HG03095 (cell line): ENCODE results near the gene UBE2L6.

ENCODE experiments used
- ATAC-seq: cut with Tn5 transposase; IDR thresholded peaks from one replicate; pipeline ENCODE4 v1.9.1; 2021; ENCODE audit warnings: moderate library complexity; ENCODE audit not compliant: unreplicated experiment

UBE2L6 gene

GRCh38 chr11:57567515-57568329 lies at the start of gene UBE2L6:
UBE2L6 (minus strand) TSS chr11:57567672; CDS start chr11:57567611, 61 bp downstream.
- peak; percentile 48 for ATAC-seq

- no peak for ATAC-seq
Observed at GRCh38 chr11:57616595-57616994, 49.1 kb upstream of the UBE2L6 start.

GRCh38 chr11:57615308-57615707 lies 47.8 kb upstream of the UBE2L6 start:
- no peak for ATAC-seq

- no peak for ATAC-seq
Observed at GRCh38 chr11:57614234-57614772, 46.8 kb upstream of the UBE2L6 start.

DNA sequence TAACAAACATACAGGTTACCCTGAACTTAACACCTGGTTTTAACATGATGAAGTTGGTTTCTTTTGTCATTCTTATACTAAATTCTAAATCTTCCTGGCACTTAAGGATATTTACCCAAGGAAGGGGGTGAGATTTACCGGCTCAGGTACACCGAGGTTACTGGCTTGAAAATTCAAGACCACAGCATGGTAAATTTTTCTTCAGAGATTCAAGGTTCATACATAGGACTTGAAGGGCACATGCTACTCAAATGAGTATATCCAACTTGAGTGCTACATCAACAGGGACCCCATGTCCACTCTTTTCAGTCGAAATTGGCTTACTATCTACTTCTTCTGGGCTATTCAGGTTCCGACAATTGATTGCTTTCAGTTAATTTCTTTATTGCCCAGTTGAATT lies 42.7 kb upstream of the UBE2L6 start:
- no peak for ATAC-seq

DNA sequence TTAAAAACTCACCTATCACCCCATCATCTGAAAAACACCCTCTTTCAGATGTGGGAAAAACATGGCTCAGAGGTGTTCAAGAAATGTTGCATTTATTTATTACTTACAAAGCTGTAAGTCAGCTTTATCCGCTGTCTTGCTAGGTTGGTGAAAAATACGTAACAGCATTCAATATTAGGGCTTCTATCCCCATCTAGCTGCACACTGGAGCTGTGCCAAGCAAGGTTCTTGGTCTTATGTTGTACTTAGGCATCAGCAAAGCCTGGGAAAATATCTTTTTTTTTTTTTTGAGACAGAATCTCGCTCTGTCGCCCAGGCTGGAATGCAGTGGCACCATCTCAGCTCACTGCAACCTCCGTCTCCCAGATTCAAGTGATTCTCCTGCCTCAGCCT lies 37.6 kb upstream of the UBE2L6 start:
- no peak for ATAC-seq

DNA sequence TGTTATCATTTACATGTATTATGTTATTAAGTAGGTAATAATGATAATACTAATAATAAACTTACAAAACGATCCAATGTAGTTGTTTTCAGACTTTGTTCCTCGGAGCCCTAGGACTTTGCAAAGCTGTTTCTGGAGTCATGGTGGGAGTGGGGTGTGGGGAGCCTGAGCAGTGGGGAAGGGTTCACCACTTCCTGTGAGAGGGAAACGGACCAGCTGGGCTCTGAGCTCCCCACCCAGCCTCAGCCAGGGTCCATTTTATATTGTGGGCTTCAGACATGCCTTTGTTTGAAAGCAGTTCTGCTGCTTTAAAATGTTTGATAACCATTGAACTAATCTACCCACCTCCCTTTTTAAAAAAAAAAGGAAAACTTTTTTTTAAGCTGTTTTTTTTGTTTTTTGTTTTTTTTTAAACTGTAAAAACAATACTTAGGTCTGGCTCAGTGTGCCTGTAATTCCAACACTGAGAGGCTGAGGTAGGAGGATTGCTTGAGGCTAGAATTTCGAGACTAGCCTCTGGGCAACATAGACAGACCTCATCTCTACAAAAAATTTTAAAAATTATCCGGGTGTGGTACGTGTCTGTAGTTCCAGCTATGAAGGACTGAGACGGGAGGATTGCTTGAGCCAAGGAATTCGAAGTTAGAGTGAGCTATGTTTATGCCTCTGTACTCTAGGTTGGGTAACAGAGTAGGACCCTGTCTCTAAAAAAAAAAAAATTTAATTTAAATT lies 37.0 kb upstream of the UBE2L6 start:
- ATAC-seq, result no peak

GRCh38 chr11:57601297-57601696 lies 33.8 kb upstream of the UBE2L6 start:
- no peak for ATAC-seq

GRCh38 chr11:57599381-57599780 lies 31.9 kb upstream of the UBE2L6 start:
- ATAC-seq, result no peak

DNA sequence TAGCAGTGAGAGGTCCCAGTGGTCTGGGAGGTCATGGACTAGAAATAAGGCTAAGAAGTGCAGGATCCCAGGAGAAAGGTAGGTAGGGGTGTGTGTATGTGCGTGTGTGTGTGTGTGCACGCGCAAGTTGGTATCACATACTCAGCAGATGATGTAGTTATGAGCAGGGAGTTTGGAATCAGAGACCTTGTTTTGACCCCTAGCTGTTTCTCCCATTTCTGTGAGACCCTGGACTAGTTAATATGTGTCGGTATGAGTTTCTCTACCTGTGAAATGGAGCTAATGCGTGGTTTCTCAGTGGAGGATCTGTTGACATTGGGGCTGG lies 31.3 kb upstream of the UBE2L6 start:
- no peak for ATAC-seq

DNA sequence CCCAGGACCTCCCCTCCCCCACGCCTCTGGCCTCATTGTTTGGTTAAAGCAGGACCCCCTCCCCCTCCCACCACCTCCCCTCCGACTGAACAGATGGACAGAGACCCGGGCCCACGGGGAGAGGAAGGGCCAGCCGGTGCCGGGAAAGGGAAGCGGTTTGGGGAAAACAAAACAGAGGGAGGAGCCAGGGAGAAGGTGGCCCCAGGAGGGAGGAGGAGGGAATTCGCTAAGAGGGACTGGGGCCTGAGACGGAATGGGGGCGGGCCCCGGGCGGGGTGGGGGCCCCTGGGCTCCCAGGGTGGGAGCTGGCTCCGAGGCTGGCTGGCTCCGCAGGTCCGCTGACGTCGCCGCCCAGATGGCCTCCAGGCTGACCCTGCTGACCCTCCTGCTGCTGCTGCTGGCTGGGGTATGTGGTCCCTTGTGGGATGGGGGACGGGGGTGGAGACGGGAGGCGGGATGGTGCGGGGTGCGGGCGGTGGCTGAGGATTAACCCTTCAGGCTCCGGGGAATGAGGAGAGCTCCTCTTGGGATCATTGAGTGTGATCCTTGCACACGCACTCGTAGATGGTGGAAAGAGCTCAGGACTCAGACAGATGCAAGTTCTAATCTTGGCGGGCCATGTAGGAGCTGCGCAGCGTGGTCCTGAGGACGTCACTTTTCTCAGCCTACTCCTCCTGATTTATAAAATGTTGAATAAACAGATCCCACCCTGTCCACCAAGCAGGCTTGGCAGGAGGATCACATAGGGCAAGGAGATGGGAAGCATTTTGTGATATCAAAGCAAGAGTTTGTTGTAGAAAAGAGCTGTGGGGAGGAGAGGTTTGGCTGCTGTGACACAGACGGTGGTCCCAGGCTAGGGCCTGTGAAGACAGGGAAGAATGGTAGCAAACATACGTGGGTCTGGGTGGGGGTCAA lies 30.7 kb upstream of the UBE2L6 start:
- ATAC-seq, result no peak

- ATAC-seq, result no peak
Observed at GRCh38 chr11:57597461-57597915, 30.0 kb upstream of the UBE2L6 start, which contains the start of gene SERPING1. SERPING1 (plus strand) TSS chr11:57597685; CDS start chr11:57598271, 586 bp downstream.

DNA sequence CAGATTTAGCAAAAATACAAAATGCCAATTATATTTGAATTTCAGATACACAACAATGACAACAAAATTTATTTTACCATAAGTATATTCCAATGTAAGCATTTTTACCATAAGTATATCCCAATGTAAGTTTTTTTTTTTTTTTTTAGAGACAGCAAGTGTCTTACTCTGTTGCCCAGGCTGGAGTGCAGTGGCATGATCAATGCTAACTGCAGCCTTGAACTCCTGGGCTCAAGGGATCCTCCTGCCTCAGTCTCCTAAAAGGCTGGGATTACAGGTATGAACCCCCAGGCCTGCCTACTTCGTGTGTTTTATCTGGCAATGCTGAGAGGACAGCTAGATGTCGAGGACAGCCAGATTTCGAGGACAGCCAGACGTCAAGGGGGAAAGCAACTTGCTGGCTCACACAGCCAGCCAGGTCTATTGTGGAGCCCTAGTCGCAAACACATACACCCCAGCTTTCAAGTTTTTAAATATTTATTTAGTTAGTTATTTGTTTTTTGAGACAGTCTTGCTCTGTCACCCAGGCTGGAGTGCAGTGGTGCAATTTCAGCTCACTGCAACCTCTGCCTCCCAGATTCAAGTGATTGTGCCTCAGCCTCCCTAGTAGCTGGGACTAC lies 28.9 kb upstream of the UBE2L6 start:
- ATAC-seq, result no peak

GRCh38 chr11:57588046-57588710 lies 20.7 kb upstream of the UBE2L6 start:
- ATAC-seq, result no peak

DNA sequence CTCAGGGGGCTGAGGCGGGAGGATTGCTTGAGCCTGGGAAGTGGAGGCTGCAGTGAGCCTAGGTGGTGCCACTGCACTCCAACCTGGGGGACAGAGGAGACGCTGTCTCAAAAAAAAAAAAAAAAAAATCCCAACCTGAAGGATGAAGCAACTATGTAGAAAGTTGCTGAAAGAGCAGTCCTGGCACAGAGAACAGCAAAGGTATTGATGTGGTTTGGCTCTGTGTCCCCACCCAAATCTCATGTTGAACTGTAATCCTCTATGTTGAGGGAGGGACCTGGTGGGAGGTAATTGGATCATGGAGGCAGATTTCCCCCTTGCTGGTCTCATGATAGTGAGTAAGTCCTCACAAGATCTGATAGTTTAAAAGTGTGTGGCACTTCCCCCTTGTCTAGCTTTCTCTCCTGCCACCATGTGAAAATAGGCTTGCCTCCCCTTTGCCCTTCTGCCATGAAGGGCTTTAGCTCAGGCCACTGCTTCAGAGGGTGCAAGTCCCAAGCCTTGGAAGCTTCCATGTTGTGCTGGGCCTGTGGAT lies 19.3 kb upstream of the UBE2L6 start:
- no peak for ATAC-seq

DNA sequence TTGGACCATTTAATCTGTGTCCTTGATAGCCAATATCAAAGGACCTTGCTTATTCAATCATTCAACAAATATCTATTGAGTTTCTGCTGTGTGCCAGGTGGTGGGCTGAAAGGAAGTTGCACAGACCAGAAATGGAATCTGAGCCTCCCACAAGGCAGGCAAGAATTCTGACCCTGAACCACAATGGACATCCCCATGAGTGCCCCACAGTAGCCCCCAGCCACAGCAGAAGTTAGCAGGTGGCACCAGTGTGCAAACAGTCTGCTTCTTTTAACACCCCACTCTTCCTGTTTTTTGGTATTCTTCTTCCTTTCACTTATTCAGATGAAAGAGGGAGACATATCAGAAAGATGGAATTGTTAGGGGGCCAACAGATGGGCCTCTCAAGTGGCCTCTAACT lies 17.8 kb upstream of the UBE2L6 start:
- no peak for ATAC-seq

- ATAC-seq, result no peak
Observed at GRCh38 chr11:57584341-57584740, 16.9 kb upstream of the UBE2L6 start.

DNA sequence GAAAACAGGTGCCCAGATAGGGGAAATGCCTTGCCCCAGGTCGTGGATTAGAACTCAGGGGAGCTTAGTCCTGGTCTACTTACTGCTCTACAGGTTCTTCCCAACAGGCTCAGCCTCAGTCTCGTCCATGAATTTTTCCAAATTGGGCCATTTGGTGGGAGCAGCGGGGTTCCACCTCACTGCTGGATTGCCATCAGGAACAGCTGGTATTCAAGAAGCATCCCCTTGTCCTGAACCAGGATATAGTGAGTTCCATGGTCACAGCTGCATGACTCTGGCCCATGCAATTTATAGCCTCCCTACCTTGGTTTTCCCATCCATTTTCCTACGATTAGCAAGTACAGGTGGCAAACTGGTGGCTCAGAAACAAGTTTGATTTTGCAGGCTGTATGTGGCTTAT lies 6.6 kb upstream of the UBE2L6 start:
- ATAC-seq, result no peak

DNA sequence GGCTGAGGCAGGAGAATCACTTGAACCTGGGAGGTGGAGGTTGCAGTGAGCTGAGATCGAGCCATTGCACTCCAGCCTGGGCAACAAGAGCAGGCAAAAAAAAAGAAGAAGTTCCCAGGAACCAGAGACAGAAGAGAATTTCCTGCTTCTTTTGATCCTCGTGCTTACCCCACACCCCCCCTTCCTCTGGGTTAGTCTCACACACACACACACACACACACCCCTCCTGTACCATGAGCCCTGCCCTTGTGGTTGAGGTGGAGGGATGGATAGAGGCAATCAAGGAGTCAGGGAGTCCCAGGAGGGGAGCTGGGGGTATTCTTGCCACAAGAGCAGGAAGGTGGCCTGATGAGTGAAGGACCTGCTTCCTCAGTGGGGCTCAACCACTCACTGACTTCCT lies 4.1 kb upstream of the UBE2L6 start:
- ATAC-seq, result no peak

DNA sequence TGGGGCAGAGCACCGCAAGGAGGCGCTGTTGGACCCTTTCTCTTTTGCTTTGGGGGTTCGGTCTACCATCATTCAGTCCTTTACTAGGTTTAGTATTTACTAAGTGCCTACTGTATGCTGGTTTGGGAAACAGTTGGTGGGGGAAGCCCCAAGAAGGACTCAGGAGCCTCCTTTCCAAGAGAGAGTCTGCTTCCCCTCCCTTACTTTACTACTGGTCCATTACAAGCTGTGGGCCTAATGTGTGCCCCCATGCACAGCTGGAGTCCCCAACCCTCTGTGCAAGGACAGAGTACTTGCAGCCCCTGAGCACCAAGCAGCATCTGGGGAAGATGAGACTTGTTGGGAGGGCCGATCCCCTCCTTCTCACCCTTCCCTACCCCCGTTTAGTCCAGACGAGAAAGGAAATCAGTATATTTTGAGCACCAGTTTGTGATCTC lies 876 bp upstream of the UBE2L6 start:
- peak; percentile 59 for ATAC-seq
